ENCODE results near the gene FCAMR.

The FCAMR gene

GRCh38 chr1:206970446-206970845 lies at the start of gene FCAMR:
Gene FCAMR, minus strand, starts transcription at chr1:206970460. Its CDS starts 335 bp downstream, at chr1:206970125.
- H3K27me3 ChIP-seq (ENCODE audit: control insufficient read depth, insufficient read depth, low read length) = no peaks in the 10 kb centered on the region
- no peak within 1 kb of the TSS for H3K27ac ChIP-seq (ENCODE audit: low read length)
- no peaks in the 10 kb centered on the region for H3K9me3 ChIP-seq (ENCODE audit: control insufficient read depth, insufficient read depth, low read length)
- no CpG with 5 or more reads among the region's 2 CpGs for WGBS (ENCODE audit: insufficient coverage, insufficient read length)
- no peaks in the 10 kb centered on the region for H3K4me1 ChIP-seq (ENCODE audit: control insufficient read depth, insufficient read depth, low read length)
- H3K4me3 ChIP-seq (ENCODE audit: low read length) = no peak within 1 kb of the TSS
- no peak for DNase-seq (ENCODE audit: low read depth, low spot score)
- H3K36me3 ChIP-seq (ENCODE audit: control insufficient read depth, insufficient read depth, low read length) = no peaks in the 10 kb centered on the region

DNA sequence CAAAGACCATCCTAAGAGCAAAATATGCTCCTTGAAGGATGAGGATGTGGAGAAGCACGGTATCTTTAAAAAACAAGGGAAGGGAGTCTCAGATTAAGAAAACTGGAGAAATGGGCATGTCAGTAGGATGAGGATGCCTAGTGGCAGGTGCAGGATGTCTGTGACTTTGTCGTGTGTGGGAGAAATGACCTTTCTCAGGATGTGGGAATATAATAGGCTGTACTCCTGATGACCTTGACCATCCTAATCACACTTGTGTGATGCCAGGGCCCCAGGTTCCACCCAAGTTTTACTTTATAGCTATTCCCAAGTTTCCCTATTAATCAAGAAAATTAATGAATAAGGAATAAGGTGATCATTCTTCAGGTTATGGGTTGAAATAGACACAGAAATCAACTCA lies 49.4 kb upstream of the FCAMR start:
- DNase-seq (ENCODE audit: low read depth, low spot score) = no peak
- no peaks in the 10 kb centered on the region for H3K36me3 ChIP-seq (ENCODE audit: control insufficient read depth, insufficient read depth, low read length)
- peaks cover 1% of the 10 kb centered on the region; the same call in 1 of the 2 replicates for H3K4me1 ChIP-seq (ENCODE audit: control insufficient read depth, insufficient read depth, low read length)
- H3K4me3 ChIP-seq (ENCODE audit: low read length) = no peak overlapping the region
- no peak overlapping the region for H3K27ac ChIP-seq (ENCODE audit: low read length)
- WGBS (ENCODE audit: insufficient coverage, insufficient read length) = no CpG with 5 or more reads among the region's 2 CpGs
- no peaks in the 10 kb centered on the region for H3K9me3 ChIP-seq (ENCODE audit: control insufficient read depth, insufficient read depth, low read length)
- no peaks in the 10 kb centered on the region for H3K27me3 ChIP-seq (ENCODE audit: control insufficient read depth, insufficient read depth, low read length)

DNA sequence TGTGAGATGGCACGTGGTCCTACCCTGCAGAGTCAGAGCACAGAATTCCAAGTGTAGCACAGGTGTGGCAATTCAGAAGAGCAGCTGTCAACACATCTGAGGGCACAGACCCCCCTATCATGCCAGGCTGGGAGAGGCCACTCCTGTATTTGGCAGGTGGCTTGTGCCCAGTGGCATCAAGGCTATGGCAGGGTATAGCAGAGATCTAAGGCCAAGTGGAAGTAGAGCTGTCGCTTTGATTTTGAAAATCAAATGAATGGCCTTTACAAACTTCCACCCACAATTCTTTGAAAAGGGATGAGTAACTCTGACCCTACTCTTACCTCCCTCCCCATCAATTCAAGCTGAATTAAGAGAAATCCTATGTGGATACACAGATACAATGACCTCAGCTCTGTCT lies 48.9 kb upstream of the FCAMR start:
- no CpG with 5 or more reads among the region's 2 CpGs for WGBS (ENCODE audit: insufficient coverage, insufficient read length)
- no peak overlapping the region for H3K4me3 ChIP-seq (ENCODE audit: low read length)
- H3K27me3 ChIP-seq (ENCODE audit: control insufficient read depth, insufficient read depth, low read length) = no peaks in the 10 kb centered on the region
- no peaks in the 10 kb centered on the region for H3K36me3 ChIP-seq (ENCODE audit: control insufficient read depth, insufficient read depth, low read length)
- no peak overlapping the region for H3K27ac ChIP-seq (ENCODE audit: low read length)
- DNase-seq (ENCODE audit: low read depth, low spot score) = no peak
- H3K9me3 ChIP-seq (ENCODE audit: control insufficient read depth, insufficient read depth, low read length) = no peaks in the 10 kb centered on the region
- no peaks in the 10 kb centered on the region for H3K4me1 ChIP-seq (ENCODE audit: control insufficient read depth, insufficient read depth, low read length)

DNA sequence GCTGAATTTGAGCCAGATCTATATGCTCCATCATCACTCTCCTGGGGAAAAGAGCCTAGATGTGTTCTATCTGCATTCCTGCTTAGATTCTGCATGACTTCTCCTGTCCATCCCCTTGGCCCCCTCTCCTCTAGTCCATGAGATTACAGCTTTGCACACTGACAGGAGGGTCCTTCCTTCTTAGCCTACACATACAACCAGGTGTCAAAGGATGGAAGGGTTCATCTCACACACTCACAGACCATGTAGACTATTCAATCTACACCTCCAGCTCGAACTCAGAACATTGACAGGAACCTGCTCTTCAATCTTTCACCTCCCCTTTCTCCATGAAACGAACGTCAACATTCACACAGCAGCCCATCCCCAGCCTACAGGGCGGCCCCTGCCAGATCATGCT lies 48.4 kb upstream of the FCAMR start:
- no peak overlapping the region for H3K4me3 ChIP-seq (ENCODE audit: low read length)
- H3K36me3 ChIP-seq (ENCODE audit: control insufficient read depth, insufficient read depth, low read length) = no peaks in the 10 kb centered on the region
- no peak for DNase-seq (ENCODE audit: low read depth, low spot score)
- no peaks in the 10 kb centered on the region for H3K9me3 ChIP-seq (ENCODE audit: control insufficient read depth, insufficient read depth, low read length)
- H3K27ac ChIP-seq (ENCODE audit: low read length) = no peak overlapping the region
- H3K4me1 ChIP-seq (ENCODE audit: control insufficient read depth, insufficient read depth, low read length) = no peaks in the 10 kb centered on the region
- H3K27me3 ChIP-seq (ENCODE audit: control insufficient read depth, insufficient read depth, low read length) = no peaks in the 10 kb centered on the region
- no CpG with 5 or more reads among the region's 4 CpGs for WGBS (ENCODE audit: insufficient coverage, insufficient read length)

GRCh38 chr1:207017615-207018559 lies 47.6 kb upstream of the FCAMR start:
- no peaks in the 10 kb centered on the region for H3K36me3 ChIP-seq (ENCODE audit: control insufficient read depth, insufficient read depth, low read length)
- H3K27me3 ChIP-seq (ENCODE audit: control insufficient read depth, insufficient read depth, low read length) = no peaks in the 10 kb centered on the region
- H3K4me3 ChIP-seq (ENCODE audit: low read length) = no peak overlapping the region
- H3K4me1 ChIP-seq (ENCODE audit: control insufficient read depth, insufficient read depth, low read length) = no peaks in the 10 kb centered on the region
- WGBS (ENCODE audit: insufficient coverage, insufficient read length) = no CpG with 5 or more reads among the region's 7 CpGs
- H3K9me3 ChIP-seq (ENCODE audit: control insufficient read depth, insufficient read depth, low read length) = no peaks in the 10 kb centered on the region
- no peak overlapping the region for H3K27ac ChIP-seq (ENCODE audit: low read length)
- DNase-seq (ENCODE audit: low read depth, low spot score) = no peak

- Histone ChIP-seq H3K27ac (ENCODE audit: low read length) (no peak overlapping the region), H3K27me3 (ENCODE audit: control insufficient read depth, insufficient read depth, low read length) (no peaks in the 10 kb centered on the region), H3K4me1 (ENCODE audit: control insufficient read depth, insufficient read depth, low read length) (no peaks in the 10 kb centered on the region), H3K36me3 (ENCODE audit: control insufficient read depth, insufficient read depth, low read length) (no peaks in the 10 kb centered on the region), H3K9me3 (ENCODE audit: control insufficient read depth, insufficient read depth, low read length) (no peaks in the 10 kb centered on the region), H3K4me3 (ENCODE audit: low read length) (no peak overlapping the region)
- DNase-seq (ENCODE audit: low read depth, low spot score) = no peak
- no CpG with 5 or more reads among the region's 3 CpGs for WGBS (ENCODE audit: insufficient coverage, insufficient read length)
These were observed 45.5 kb upstream of the FCAMR start for GRCh38 chr1:207015791-207016190.

DNA sequence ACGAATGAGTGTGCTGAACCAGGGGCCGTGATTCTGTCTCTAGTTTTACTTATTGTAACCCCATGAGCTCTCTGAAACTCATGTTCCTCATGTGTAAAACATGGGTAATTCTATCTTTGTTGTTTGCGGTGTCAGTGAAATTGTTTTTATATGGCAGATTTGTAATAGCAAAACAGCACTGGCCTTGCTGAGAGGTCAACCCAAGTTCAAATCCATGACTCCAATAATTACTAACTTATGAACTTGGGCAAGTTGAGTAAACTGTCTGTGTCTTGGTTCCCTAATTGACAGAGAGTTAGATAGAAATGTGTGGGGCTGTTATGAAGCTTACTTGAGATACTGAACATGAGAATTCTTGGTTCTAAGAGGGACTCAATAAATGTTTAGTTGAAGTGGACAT lies 44.5 kb upstream of the FCAMR start:
- no CpG with 5 or more reads among the region's 3 CpGs for WGBS (ENCODE audit: insufficient coverage, insufficient read length)
- Histone ChIP-seq H3K27ac (ENCODE audit: low read length) (no peak overlapping the region), H3K9me3 (ENCODE audit: control insufficient read depth, insufficient read depth, low read length) (no peaks in the 10 kb centered on the region), H3K4me1 (ENCODE audit: control insufficient read depth, insufficient read depth, low read length) (no peaks in the 10 kb centered on the region), H3K27me3 (ENCODE audit: control insufficient read depth, insufficient read depth, low read length) (no peaks in the 10 kb centered on the region), H3K36me3 (ENCODE audit: control insufficient read depth, insufficient read depth, low read length) (no peaks in the 10 kb centered on the region), H3K4me3 (ENCODE audit: low read length) (no peak overlapping the region)
- no peak for DNase-seq (ENCODE audit: low read depth, low spot score)

- H3K27me3 ChIP-seq (ENCODE audit: control insufficient read depth, insufficient read depth, low read length) = no peaks in the 10 kb centered on the region
- no peak overlapping the region for H3K4me3 ChIP-seq (ENCODE audit: low read length)
- DNase-seq (ENCODE audit: low read depth, low spot score) = no peak
- no peaks in the 10 kb centered on the region for H3K4me1 ChIP-seq (ENCODE audit: control insufficient read depth, insufficient read depth, low read length)
- no peaks in the 10 kb centered on the region for H3K36me3 ChIP-seq (ENCODE audit: control insufficient read depth, insufficient read depth, low read length)
- H3K9me3 ChIP-seq (ENCODE audit: control insufficient read depth, insufficient read depth, low read length) = no peaks in the 10 kb centered on the region
- WGBS (ENCODE audit: insufficient coverage, insufficient read length) = no CpG with 5 or more reads among the region's 6 CpGs
- H3K27ac ChIP-seq (ENCODE audit: low read length) = no peak overlapping the region
These were observed 43.2 kb upstream of the FCAMR start for GRCh38 chr1:207013321-207014085.

DNA sequence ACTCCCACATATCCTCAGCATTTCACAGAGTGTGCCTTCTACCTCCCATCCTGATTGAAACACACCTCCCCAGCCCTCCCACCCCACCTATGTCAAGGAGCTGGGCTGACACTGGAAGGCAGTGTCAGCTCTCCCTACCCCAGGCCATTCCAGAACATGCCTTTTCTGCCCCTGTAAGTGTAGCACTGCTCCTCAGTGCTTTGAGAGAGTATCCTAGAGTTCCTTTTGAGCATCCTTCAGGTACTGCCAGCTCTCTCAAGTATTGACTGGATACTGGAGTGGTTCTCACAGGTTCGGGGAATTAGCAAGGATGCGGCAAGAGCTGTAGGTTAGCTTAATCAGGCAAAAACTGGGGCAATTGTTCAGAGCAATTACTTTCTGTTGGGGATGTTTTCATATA lies 40.5 kb upstream of the FCAMR start:
- DNase-seq (ENCODE audit: low read depth, low spot score) = no peak
- WGBS (ENCODE audit: insufficient coverage, insufficient read length) = no CpG with 5 or more reads among the region's 2 CpGs
- no peaks in the 10 kb centered on the region for H3K36me3 ChIP-seq (ENCODE audit: control insufficient read depth, insufficient read depth, low read length)

GRCh38 chr1:207009945-207010344 lies 39.7 kb upstream of the FCAMR start:
- Histone ChIP-seq H3K4me1 (ENCODE audit: control insufficient read depth, insufficient read depth, low read length) (no peaks in the 10 kb centered on the region), H3K9me3 (ENCODE audit: control insufficient read depth, insufficient read depth, low read length) (no peaks in the 10 kb centered on the region), H3K4me3 (ENCODE audit: low read length) (no peak overlapping the region), H3K27me3 (ENCODE audit: control insufficient read depth, insufficient read depth, low read length) (no peaks in the 10 kb centered on the region), H3K27ac (ENCODE audit: low read length) (no peak overlapping the region), H3K36me3 (ENCODE audit: control insufficient read depth, insufficient read depth, low read length) (no peaks in the 10 kb centered on the region)
- no peak for DNase-seq (ENCODE audit: low read depth, low spot score)
- WGBS (ENCODE audit: insufficient coverage, insufficient read length) = no CpG with 5 or more reads among the region's 7 CpGs

More for the DNA sequence above, 40.5 kb upstream of the FCAMR start:
- Histone ChIP-seq H3K4me1 (ENCODE audit: control insufficient read depth, insufficient read depth, low read length) (no peaks in the 10 kb centered on the region), H3K4me3 (ENCODE audit: low read length) (no peak overlapping the region), H3K9me3 (ENCODE audit: control insufficient read depth, insufficient read depth, low read length) (no peaks in the 10 kb centered on the region), H3K27ac (ENCODE audit: low read length) (no peak overlapping the region), H3K27me3 (ENCODE audit: control insufficient read depth, insufficient read depth, low read length) (no peaks in the 10 kb centered on the region)

Measured in iPS DF 6.9 (cell line).